GM23248 (cell line): ENCODE measurements around the gene WDR59.

Experiments
- EZH2 ChIP-seq: fragments of 200-600 bp; sonication (generic); IDR thresholded peaks from 2 replicates; pipeline ENCODE4 v1.6.1; 2018; ENCODE audit warnings: antibody characterized with exemption, mild to moderate bottlenecking; ENCODE audit not compliant: insufficient read depth, poor library complexity, severe bottlenecking
- EZH2phosphoT487 ChIP-seq: fragments of 200-600 bp; sonication (generic); IDR thresholded peaks from 2 replicates; pipeline ENCODE4 v1.6.1; 2018; ENCODE audit warnings: antibody characterized with exemption, moderate library complexity, mild to moderate bottlenecking, low read depth; ENCODE audit not compliant: insufficient read depth

GRCh38 chr16:75025761-75026160, 40.8 kb upstream of the WDR59 start:
- TF ChIP-seq EZH2 (no peak), EZH2phosphoT487 (no peak)
